Spinal cord (tissue), 10 donors: ENCODE data around the gene KCNB1. TPM values are rescaled to one million over a fixed set of nuclear protein-coding genes. Genes with fewer than 3 reads are reported as not detected.

Experiments used
- DNase-seq, 6 donors: peaks; one replicate each; pipeline versions ENCODE4 v3.0.0 to v3.0.0-alpha.2; 2013 to 2015; ENCODE audit warnings: low spot score in 6 of 6, low read depth in 4 of 6
- H3K27ac ChIP-seq: one replicate; pipeline ENCODE4 v1.5.1; 2013; ENCODE audit warnings: low read depth, low read length, control low read depth
- H3K27me3 ChIP-seq: one replicate; pipeline ENCODE4 v1.6.1; 2013; ENCODE audit warnings: low read length; ENCODE audit not compliant: control insufficient read depth, insufficient read depth
- H3K36me3 ChIP-seq: one replicate; pipeline ENCODE4 v1.6.1; 2013; ENCODE audit warnings: low read length; ENCODE audit not compliant: control insufficient read depth, insufficient read depth
- H3K4me1 ChIP-seq: one replicate; pipeline ENCODE4 v1.6.1; 2013; ENCODE audit warnings: low read length; ENCODE audit not compliant: control insufficient read depth, insufficient read depth
- H3K4me3 ChIP-seq: one replicate; pipeline ENCODE4 v1.5.1; 2013; ENCODE audit warnings: low read depth, low read length, control low read depth
- H3K9me3 ChIP-seq: one replicate; pipeline ENCODE4 v1.6.1; 2013; ENCODE audit warnings: low read length; ENCODE audit not compliant: control insufficient read depth, insufficient read depth
- WGBS: methylation state at CpG from one replicate; pipeline ENCODE4 v1.1.5; 2013; ENCODE audit warnings: missing lambda C conversion rate; ENCODE audit not compliant: insufficient coverage; 5-methylcytosine and 5-hydroxymethylcytosine counted together
- polyA plus RNA-seq, 2 donors: library from polyadenylated mRNA; unstranded; fragments of 120-200 nt; gene quantifications; one replicate each; pipeline ENCODE4 v1.2.1, GENCODE V29; 2013; ENCODE audit not compliant: insufficient read length in 2 of 2
- total RNA-seq, 2 donors: library from RNA; depleted of rRNA in 1 of 2; stranded (reverse); fragments of 120-200 nt in 1 of 2; fragments of >200 nt in 1 of 2; gene quantifications; one replicate each; pipeline versions ENCODE4 v1.2.3 to v1.2.4, GENCODE V29; 2013 to 2014
- donor health status: healthy.

The KCNB1 gene
- total and polyA plus RNA-seq, 4 donors = 8.0 to 46.7 (median 15.1) TPM

GRCh38 chr20:49380337-49380780 is 102.1 kb downstream of the KCNB1 start:
- H3K36me3 ChIP-seq = no peaks in the 10 kb centered on the region
- 82% methylated on average over 1 of the region's 6 CpGs for WGBS
- no peak overlapping the region for H3K4me3 ChIP-seq
- DNase-seq = peak in 2 of 6 donors; percentile 66 to 68
- H3K27me3 ChIP-seq = no peaks in the 10 kb centered on the region
- no peaks in the 10 kb centered on the region for H3K9me3 ChIP-seq
- no peak overlapping the region for H3K27ac ChIP-seq
- peaks cover 30% of the 10 kb centered on the region for H3K4me1 ChIP-seq

- H3K27ac ChIP-seq = no peak overlapping the region
- H3K4me1 ChIP-seq = peaks cover 24% of the 10 kb centered on the region
- no peak overlapping the region for H3K4me3 ChIP-seq
- no peaks in the 10 kb centered on the region for H3K27me3 ChIP-seq
- H3K9me3 ChIP-seq = no peaks in the 10 kb centered on the region
- WGBS = 92% methylated on average over 3 of the region's 7 CpGs
- peaks cover 5% of the 10 kb centered on the region for H3K36me3 ChIP-seq
- DNase-seq = no peak
These were observed 103.1 kb downstream of the KCNB1 start for GRCh38 chr20:49379338-49379737.

GRCh38 chr20:49377326-49377725 is 105.1 kb downstream of the KCNB1 start:
- no peaks in the 10 kb centered on the region for H3K9me3 ChIP-seq
- WGBS = no CpG with 5 or more reads among the region's 4 CpGs
- DNase-seq = no peak
- peaks cover 17% of the 10 kb centered on the region for H3K36me3 ChIP-seq
- no peaks in the 10 kb centered on the region for H3K27me3 ChIP-seq
- H3K4me1 ChIP-seq = peaks cover 22% of the 10 kb centered on the region
- no peak overlapping the region for H3K4me3 ChIP-seq
- H3K27ac ChIP-seq = no peak overlapping the region

GRCh38 chr20:49375170-49375569 is 107.3 kb downstream of the KCNB1 start:
- Histone ChIP-seq H3K4me1 (peaks cover 4% of the 10 kb centered on the region), H3K9me3 (no peaks in the 10 kb centered on the region), H3K27me3 (no peaks in the 10 kb centered on the region), H3K27ac (no peak overlapping the region), H3K36me3 (peaks cover 17% of the 10 kb centered on the region), H3K4me3 (no peak overlapping the region)
- no CpG with 5 or more reads among the region's 3 CpGs for WGBS
- DNase-seq = no peak

GRCh38 chr20:49372095-49372734 is 110.3 kb downstream of the KCNB1 start:
- 87% methylated on average over 7 of the region's 9 CpGs for WGBS
- H3K27me3 ChIP-seq = no peaks in the 10 kb centered on the region
- no peaks in the 10 kb centered on the region for H3K9me3 ChIP-seq
- H3K4me3 ChIP-seq = no peak overlapping the region
- no peak overlapping the region for H3K27ac ChIP-seq
- no peaks in the 10 kb centered on the region for H3K4me1 ChIP-seq
- no peak for DNase-seq
- peaks cover 17% of the 10 kb centered on the region for H3K36me3 ChIP-seq

GRCh38 chr20:49368596-49368995 is 113.9 kb downstream of the KCNB1 start:
- H3K36me3 ChIP-seq = peaks cover 6% of the 10 kb centered on the region
- H3K4me1 ChIP-seq = peaks cover 3% of the 10 kb centered on the region
- 17% methylated on average over 1 of the region's 5 CpGs for WGBS
- H3K27ac ChIP-seq = no peak overlapping the region
- no peaks in the 10 kb centered on the region for H3K27me3 ChIP-seq
- no peak overlapping the region for H3K4me3 ChIP-seq
- no peak for DNase-seq
- H3K9me3 ChIP-seq = no peaks in the 10 kb centered on the region

GRCh38 chr20:49367113-49367512 is 115.4 kb downstream of the KCNB1 start:
- Histone ChIP-seq H3K27me3 (no peaks in the 10 kb centered on the region), H3K4me3 (no peak overlapping the region), H3K4me1 (peaks cover 6% of the 10 kb centered on the region), H3K27ac (no peak overlapping the region), H3K9me3 (no peaks in the 10 kb centered on the region), H3K36me3 (no peaks in the 10 kb centered on the region)
- DNase-seq = no peak
- WGBS = 94% methylated on average over 3 of the region's 5 CpGs

GRCh38 chr20:49366687-49367086 is 115.8 kb downstream of the KCNB1 start:
- Histone ChIP-seq H3K27me3 (no peaks in the 10 kb centered on the region), H3K4me1 (peaks cover 6% of the 10 kb centered on the region), H3K36me3 (no peaks in the 10 kb centered on the region), H3K9me3 (no peaks in the 10 kb centered on the region), H3K27ac (no peak overlapping the region), H3K4me3 (no peak overlapping the region)
- DNase-seq = peak in 1 of 6 donors; percentile 49
- WGBS = 60% methylated on average over 1 of the region's 1 CpG

- Histone ChIP-seq H3K27ac (no peak overlapping the region), H3K27me3 (no peaks in the 10 kb centered on the region), H3K36me3 (no peaks in the 10 kb centered on the region), H3K4me1 (peaks cover 12% of the 10 kb centered on the region), H3K9me3 (no peaks in the 10 kb centered on the region), H3K4me3 (no peak overlapping the region)
- DNase-seq = peak in 1 of 6 donors; percentile 75
- WGBS = 20% methylated on average over 1 of the region's 4 CpGs
These were observed 120.4 kb downstream of the KCNB1 start for GRCh38 chr20:49361862-49362660.
